Dermis microvascular lymphatic vessel endothelial cell (primary cell): ENCODE measurements around the gene GPSM1. TPM values are rescaled to one million over a fixed set of nuclear protein-coding genes. Genes with fewer than 3 reads are reported as not detected.

Experiments
- DNase-seq, 2 donors: peaks; one replicate each; pipeline versions ENCODE4 v3.0.0 to v3.0.0-alpha.2; 2010; ENCODE audit warnings: low read depth in 2 of 2
- total RNA-seq: library from RNA; depleted of rRNA; stranded (reverse); fragments of >200 nt; gene quantifications from 2 replicates; pipeline ENCODE4 v1.2.1, GENCODE V29; 2014

GPSM1 gene
- total RNA-seq, 1 donor from 2014 or later = 16.2 TPM

DNA sequence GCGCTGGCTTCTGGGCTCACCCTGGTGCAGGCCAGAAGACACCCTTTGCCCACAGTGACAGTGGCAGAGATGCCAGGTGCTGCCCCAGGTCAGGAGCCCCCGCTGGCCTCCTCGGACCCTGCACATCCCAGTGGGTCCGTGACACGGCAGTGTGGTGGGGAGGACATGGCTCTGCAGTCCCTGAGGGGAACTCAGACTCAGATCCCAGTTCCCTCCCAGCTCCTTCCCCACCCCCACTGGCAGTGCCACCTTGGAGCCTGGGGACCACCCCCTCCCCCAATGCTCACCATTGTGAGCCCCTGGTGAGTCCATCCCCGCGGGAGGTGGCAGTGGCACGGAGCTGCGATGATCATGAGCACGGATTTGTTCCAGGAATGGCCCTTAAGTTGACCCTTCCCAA is 22.9 kb upstream of the GPSM1 start:
- no peak for DNase-seq

GRCh38 chr9:136304981-136305380 is 22.4 kb upstream of the GPSM1 start:
- DNase-seq = no peak

DNA sequence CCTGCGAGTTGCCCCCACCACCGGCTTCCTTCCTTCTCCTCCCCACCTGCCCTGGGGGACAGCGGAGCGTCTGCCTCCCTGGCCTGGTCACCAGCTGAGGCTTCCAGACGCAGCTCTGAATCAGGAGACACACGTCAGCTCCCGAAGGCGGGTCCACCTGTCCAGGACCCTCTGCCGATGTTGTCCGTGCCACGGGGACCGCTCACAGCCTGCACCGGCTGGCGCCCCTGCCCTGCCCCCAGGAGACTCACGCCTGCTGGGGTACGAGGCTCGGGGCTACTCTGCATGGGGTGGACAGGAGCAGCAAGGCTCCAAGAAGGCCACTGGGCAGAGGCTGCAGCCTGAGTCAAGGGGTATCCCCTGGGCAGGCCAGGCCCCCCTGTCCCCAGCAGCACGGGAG is 21.5 kb upstream of the GPSM1 start:
- DNase-seq = no peak

DNA sequence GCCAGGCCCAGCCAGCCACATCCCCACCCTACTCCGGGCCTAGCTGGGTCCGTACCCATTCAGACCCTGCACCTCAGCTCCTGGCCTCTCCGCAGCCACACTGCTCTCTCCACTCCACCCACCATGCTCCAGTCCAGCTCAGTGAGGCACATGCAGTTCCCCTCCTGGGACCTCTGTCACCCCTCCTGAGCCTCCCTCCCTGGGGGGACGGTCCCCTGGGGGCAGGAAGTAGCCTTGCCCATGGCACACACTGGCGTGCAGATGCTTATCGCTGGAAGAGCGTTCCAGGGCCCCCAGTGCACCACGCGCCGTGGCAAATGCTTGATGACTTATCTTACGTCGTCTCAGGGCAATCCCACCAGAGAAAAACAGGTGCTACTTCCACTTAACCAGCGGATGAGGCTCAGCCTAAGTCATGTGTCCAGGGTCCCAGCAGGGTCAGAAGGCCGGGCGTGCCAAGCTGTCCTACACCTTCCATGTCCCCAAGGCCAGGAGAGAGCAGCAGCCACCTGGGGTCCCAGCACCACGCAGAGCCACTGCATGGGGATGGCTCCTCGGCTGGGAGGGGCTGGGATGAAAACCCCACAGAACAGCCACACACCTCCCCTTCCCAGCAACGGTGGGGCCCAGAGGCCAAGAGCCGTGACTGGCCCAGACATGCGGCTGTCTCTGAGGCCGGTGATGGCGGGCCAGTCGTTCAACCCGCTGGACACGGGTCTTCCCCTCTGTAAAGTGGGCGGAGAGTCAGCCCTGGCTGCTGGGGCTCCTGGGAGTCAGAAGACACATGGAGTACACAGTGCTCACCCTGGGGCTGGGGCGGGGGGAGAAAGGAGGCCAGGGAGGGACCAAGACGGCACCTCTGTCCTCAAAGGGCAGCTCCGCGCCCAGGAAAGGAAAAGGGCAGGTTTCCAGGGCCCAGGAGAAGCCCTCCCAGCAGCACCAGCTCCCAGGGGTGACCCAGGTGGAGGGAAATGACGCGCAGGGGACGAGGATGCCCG is 20.8 kb upstream of the GPSM1 start:
- DNase-seq = no peak

GRCh38 chr9:136307215-136307750 is 20.1 kb upstream of the GPSM1 start:
- DNase-seq = no peak

DNA sequence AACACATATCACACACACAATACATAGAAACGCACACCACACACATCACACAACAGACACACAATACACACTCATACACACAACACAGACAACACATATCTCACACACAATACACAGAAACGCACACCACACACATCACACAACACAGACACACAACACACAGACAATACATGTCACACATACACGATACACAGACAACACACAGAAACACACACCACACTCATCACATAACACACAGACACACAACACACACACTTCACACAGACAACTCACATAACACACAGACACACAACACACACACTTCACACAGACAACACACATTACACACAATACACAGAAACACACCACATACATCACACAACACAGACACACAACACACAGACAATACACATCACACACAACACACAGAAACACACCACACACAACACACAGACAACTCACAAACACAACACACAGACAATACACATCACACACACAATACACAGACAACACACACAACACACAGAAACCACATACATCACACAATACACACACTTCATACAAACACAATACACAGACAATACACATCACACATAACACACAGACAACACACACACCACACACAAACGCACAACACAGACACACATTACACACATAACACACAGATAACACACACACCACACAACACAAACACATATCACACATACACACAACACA is 19.2 kb upstream of the GPSM1 start:
- DNase-seq = no peak

DNA sequence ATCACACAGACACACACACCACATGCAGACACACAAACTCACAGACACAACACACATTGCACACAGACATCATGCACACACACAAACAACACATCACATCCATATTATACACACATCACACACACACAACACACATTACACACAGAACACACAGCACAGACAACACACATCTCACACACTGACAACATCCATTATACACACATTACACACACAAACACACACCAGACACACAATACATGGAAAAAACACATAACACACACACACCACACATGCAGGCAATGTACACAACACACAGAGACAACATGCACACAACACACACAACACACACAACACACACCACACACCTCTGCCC is 18.7 kb upstream of the GPSM1 start:
- no peak for DNase-seq

- no peak for DNase-seq
Measured at GRCh38 chr9:136309101-136309801, 18.1 kb upstream of the GPSM1 start.

DNA sequence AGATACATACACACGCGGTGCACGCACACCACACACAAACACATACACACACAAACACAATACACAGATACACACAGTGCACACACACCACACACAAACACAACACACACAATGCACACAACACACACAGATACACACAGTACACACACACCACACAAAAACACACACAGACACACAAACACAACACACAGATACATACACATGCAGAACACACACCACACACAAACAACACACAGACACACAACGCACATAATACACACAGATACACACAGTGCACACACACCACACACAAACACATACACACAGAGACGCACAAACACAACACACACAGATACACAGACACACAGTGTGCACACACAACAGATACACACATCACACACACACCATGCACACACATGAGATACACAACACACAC is 17.5 kb upstream of the GPSM1 start:
- DNase-seq = no peak

DNA sequence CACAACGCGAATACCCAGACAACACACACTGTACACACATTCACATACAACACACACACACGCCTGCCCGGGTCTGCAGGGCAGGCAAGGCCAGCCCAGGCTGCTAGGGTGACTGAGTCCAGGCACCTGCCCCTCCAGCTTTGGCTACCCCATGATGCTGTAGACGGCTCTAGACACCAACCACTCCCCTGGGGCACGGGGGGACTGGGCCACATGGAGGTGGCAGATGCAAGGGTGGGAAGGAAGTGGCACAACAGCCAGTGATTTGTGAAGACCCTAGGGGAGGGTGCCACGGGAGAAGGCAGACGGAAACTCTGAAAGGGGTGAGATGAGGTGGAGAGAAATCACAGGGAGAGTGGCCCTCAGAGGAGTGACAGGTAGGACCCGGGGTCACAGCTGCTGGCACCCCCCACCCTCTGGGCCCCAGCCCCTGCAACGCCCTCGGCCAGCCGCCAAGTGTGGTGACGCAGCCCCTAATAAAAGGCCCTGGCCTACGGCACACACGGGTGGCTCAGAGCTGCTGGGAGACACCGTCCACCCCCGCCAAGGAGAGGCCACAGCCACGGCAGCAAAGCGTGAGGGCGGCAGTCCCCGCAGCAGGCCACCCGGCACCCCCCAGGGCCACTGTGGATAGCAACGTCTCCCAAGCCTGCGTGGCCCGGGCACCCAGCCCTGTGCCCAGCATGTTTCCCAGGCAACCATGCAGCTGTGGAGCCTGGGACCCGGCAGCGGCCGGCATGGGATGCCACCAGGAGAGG is 16.9 kb upstream of the GPSM1 start:
- DNase-seq = no peak

DNA sequence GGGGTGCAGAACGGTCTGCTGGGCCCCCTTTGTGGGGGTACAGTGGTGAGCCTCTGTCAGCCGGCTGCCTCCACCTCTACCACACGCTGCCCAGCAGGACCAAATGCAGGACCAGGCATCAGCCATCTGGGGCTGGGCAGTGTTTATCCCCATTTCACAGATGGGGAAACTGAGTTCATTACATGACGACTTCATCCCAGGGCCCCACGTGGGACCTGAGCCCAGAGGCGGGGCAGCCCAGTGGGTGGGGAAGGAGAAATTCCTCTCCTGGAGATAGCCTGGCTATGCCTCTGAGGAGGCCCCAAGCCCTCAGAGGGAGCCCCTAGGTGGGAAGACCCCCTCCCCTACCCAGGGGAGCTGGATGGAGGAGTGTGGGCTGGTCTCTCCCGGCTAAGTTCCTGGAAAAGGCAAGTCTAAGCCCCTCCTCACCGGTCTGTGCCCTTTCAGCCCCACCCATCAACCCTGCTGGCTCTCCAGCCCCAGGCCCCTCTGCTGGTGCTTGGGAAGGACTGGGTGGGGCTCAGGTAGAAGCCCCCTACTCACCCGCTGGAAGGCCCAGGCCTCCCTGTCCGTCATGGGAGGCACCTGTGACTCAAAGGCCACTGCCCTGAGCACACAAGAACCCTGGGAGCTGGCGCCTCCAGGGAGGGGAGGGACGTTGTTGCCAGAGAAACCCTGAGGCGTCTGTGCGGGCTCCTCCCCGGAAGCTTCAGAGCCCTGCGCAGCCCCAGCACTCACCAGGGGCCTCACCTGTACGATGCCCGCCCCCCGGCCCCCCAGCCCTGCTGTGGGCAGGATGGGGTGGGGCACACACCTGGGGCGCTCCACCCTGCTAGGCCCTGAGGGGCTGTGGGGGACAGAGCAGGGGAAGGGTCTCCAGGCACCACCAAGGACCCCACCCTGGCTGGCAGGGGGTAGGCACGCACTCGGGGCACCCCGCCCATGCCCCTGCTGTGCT is 16.0 kb upstream of the GPSM1 start:
- DNase-seq = no peak

- no peak for DNase-seq
Measured at GRCh38 chr9:136312009-136312375, 15.3 kb upstream of the GPSM1 start.

DNA sequence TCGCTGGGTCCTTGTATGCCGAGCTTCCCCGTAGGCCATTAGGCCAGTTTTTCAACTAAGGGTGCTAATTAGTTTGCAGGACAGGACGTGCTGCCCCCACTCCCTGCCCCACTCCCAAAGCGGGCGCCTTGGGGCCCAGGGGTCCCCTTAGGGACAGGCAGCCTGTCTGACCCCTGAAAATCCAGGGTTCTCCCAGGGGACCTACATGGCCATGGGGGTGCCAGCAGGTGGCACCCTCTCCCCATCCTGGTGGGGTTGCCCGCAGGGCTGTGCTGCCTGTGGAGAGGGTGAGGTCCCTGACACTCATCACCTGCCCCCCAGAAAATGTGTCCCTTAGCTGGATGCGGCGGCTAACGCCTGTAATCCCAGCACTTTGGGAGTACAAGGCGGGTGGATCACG is 14.9 kb upstream of the GPSM1 start:
- peak; percentile 20 to 54 for DNase-seq

GRCh38 chr9:136313111-136314055 is 14.0 kb upstream of the GPSM1 start:
- DNase-seq = no peak

DNA sequence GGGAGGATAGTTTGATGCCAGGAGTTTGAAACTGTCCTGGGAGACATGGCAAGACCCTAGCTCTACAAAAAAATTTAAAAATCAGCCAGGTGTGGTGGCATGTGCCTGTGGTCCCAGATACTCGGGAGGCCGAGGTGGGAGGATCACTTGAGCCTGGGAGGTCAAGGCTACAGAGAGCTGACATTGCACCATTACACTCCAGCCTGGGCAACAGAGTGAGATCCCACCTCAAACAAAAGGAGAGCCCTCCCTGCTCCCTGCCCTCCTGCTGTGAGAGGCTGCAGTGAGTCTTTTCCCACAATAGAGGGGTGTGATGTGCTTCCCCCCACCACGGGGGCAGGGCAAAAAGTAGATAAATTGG is 13.3 kb upstream of the GPSM1 start:
- DNase-seq = no peak

DNA sequence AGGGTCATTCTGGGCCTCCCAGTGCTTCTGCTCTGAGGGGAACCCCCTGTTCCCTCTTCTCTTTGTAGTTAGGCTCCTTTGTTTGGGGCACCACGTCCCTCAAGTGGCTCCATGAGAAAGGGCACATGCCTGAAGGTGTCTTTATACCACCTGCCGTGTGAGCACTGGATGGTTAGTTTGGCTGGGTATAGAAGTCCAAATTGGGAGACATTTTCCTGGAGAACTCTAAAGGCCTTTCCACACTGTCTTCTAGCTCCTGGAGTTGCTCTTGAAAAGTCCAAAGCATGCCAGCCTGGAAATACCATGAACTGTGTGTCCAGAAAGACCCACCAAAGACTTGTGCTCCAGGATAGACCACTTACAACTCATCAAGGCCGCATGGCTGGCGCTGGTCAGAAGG is 12.4 kb upstream of the GPSM1 start:
- no peak for DNase-seq

- no peak for DNase-seq
Measured at GRCh38 chr9:136316271-136316751, 11.0 kb upstream of the GPSM1 start.

GRCh38 chr9:136316896-136317676 is 10.3 kb upstream of the GPSM1 start:
- no peak for DNase-seq
